ENCODE results near the gene PFKFB3. TPM values are rescaled to one million over a fixed set of nuclear protein-coding genes. Genes with fewer than 3 reads are reported as not detected.

Gene PFKFB3
- total RNA-seq, 4 donors from 2014 or later: 56.4 to 77.4 (median 69.2) TPM

DNA sequence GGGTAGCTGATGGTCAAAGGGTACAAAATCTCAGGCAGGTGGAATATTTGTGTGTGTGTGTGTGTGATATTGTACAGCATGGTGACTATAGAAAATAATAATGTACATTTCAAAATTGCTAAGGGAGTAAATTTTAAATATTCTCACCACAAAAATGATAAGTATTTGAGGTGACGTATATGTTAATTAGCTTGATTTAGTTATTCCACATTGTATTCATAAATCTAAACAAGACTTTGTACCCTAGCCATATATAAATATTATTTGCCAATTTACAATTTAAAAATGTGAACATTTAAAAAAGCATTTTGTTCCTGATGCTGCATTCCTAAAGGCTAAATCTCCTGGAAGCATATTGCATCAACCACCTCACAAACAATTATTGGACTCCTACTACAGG lies 47.0 kb downstream of the PFKFB3 start:
- TF ChIP-seq, protein P1, sequence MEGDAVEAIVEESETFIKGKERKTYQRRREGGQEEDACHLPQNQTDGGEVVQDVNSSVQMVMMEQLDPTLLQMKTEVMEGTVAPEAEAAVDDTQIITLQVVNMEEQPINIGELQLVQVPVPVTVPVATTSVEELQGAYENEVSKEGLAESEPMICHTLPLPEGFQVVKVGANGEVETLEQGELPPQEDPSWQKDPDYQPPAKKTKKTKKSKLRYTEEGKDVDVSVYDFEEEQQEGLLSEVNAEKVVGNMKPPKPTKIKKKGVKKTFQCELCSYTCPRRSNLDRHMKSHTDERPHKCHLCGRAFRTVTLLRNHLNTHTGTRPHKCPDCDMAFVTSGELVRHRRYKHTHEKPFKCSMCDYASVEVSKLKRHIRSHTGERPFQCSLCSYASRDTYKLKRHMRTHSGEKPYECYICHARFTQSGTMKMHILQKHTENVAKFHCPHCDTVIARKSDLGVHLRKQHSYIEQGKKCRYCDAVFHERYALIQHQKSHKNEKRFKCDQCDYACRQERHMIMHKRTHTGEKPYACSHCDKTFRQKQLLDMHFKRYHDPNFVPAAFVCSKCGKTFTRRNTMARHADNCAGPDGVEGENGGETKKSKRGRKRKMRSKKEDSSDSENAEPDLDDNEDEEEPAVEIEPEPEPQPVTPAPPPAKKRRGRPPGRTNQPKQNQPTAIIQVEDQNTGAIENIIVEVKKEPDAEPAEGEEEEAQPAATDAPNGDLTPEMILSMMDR (IDR thresholded peaks at IDR 0.05): no peak
- TF ChIP-seq POLR2A (IDR thresholded peaks at IDR 0.05): no peak
- intact Hi-C loops (cut with DNase I; ENCODE audit: low total_unique reads): no loop called here
- H3K4me3 ChIP-seq (ENCODE audit: low read depth, poor library complexity, severe bottlenecking): no peak overlapping the region
- 100% methylated on average over 1 of the region's 1 CpG for WGBS, 2 donors
- DNase-seq (ENCODE audit: low spot score in 2 of 2): no peak

DNA sequence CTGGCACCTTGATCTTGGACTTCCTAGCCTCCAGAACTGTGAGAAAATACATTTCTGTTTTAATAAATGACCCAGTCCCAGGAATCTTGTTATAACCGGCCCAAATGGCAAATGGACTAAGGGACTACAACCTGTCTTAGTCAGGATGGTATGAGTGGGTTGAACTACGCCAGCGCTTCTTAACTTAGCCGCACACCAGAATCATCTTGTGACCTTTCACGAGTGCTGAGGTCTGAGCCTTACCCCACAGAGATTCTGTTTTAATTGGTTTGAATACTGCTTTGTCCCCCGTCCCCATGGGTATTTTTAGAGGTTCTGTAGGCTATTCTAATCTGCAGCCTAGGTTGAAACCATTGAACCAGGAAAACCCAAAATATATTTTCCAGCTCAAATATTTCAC lies 48.0 kb downstream of the PFKFB3 start:
- whole genome bisulfite sequencing, 2 donors: 76 to 97% methylated on average over 6 of the region's 6 CpGs
- intact Hi-C loops (cut with DNase I; ENCODE audit: low total_unique reads): no loop called here
- no peak for DNase-seq (ENCODE audit: low spot score in 2 of 2)
- no peak overlapping the region for H3K4me3 ChIP-seq (ENCODE audit: low read depth, poor library complexity, severe bottlenecking)
- TF ChIP-seq, protein P1 (IDR thresholded peaks at IDR 0.05): no peak
- TF ChIP-seq POLR2A (IDR thresholded peaks at IDR 0.05): no peak

DNA sequence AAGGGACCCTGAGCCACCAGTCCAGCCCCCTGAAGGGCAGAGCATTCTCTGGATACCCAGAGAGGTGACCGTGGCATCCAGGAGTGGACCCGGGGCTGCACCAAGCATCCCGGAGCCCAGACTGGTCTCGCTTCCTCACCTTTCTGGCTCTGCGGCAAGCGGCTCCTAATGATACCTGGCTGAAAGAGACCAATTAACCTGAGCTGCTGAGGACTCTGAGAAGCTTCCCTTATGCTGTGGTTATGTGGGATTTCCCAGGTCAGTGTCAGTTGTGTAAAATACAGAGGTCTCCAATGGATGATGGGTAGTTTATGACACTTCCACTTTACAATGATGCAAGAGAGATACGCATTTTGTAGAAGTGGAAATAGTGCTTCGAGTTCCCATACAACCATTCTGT lies 51.5 kb downstream of the PFKFB3 start:
- H3K4me3 ChIP-seq (ENCODE audit: low read depth, poor library complexity, severe bottlenecking): no peak overlapping the region
- DNase-seq (ENCODE audit: low spot score in 2 of 2): no peak
- intact Hi-C loops (cut with DNase I; ENCODE audit: low total_unique reads): no loop called here
- TF ChIP-seq POLR2A (IDR thresholded peaks at IDR 0.05): no peak
- TF ChIP-seq, protein P1 (IDR thresholded peaks at IDR 0.05): no peak
- 92 to 96% methylated on average over 8 of the region's 8 CpGs for WGBS, 2 donors

DNA sequence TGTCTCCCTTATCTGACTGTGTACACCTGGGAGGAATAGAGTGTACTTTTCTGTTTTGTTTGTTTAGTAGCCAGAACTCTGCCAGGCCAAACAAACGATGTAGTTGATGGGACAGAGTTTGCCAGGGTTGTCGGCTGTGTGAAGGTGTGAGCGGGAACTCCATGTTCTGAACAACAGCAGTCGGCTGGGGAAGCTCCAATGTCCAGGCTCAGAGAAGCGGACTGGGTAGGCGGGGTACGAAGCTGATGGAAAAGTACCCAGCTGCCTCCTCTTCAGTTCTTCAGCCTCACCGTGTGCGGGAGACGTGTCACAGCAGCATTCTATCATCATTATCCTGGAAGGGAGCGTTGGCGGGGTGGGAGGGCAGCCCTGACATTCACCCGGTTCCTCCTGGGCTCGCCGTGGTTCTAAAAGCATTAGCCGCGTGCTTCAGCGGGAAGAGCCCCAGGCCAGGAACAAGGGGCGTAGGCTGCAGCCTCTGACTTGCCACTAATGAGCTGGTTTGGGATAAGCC lies 52.9 kb downstream of the PFKFB3 start:
- TF ChIP-seq, protein P1 (IDR thresholded peaks at IDR 0.05): no peak
- no peak for TF ChIP-seq POLR2A (IDR thresholded peaks at IDR 0.05)
- H3K4me3 ChIP-seq (ENCODE audit: low read depth, poor library complexity, severe bottlenecking): no peak overlapping the region
- intact Hi-C loops (cut with DNase I; ENCODE audit: low total_unique reads): no loop called here
- 62 to 66% methylated on average over 19 of the region's 19 CpGs for WGBS, 2 donors
- DNase-seq (ENCODE audit: low spot score in 2 of 2): no peak

DNA sequence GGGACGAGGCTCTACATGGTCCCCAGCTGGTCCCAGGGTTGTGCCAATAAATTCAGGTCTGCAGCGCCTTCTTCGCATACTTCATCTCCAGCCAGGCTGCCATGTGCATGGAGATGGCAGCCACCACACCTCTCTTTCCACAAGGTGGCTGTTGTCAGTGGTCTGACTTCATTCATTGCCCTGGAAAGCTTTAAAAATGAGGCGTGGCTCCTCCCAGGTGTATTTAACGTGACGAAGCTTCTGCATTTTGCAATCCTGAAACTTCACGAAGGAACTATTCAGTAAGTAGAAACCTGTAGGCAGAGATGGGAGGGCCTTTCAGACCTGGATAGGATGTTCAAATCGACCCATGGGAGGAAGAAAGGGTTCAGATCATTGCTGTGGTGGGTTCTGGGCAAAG lies 53.7 kb downstream of the PFKFB3 start:
- WGBS, 2 donors: 79 to 86% methylated on average over 8 of the region's 8 CpGs
- intact Hi-C loops (cut with DNase I; ENCODE audit: low total_unique reads): no loop called here

DNA sequence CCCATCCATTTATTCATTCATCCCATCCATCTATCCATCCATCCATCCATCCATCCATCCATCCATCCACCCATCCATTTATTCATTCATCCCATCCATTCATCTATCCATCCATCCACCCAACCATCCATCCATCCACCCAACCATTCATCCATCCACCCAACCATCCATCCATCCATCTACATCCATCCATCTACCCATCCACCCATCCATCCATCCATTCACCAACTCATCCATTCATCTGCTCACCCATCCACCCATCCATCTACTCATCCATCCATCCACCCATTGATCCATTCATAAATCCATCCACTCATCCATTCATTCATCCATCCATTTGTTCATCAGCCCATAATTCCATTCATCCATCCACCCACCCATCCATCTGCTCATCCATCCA lies 56.4 kb downstream of the PFKFB3 start:
- TF ChIP-seq, protein P1 (IDR thresholded peaks at IDR 0.05): no peak
- no peak for TF ChIP-seq POLR2A (IDR thresholded peaks at IDR 0.05)
- DNase-seq (ENCODE audit: low spot score in 2 of 2): no peak
- no peak overlapping the region for H3K4me3 ChIP-seq (ENCODE audit: low read depth, poor library complexity, severe bottlenecking)
- intact Hi-C loops (cut with DNase I; ENCODE audit: low total_unique reads): no loop called here

More for the DNA sequence above, 53.7 kb downstream of the PFKFB3 start:
- no peak for DNase-seq (ENCODE audit: low spot score in 2 of 2)
- no peak overlapping the region for H3K4me3 ChIP-seq (ENCODE audit: low read depth, poor library complexity, severe bottlenecking)
- no peak for TF ChIP-seq POLR2A (IDR thresholded peaks at IDR 0.05)
- TF ChIP-seq, protein P1 (IDR thresholded peaks at IDR 0.05): no peak
